Epithelial cell of alveolus of lung (primary cell): ENCODE data around the gene PGAM5. TPM values are rescaled to one million over a fixed set of nuclear protein-coding genes. Genes with fewer than 3 reads are reported as not detected.

ENCODE experiments used
- total RNA-seq: library from RNA; depleted of rRNA; stranded (reverse); fragments of >200 nt; gene quantifications from 2 replicates; pipeline ENCODE4 v1.2.1, GENCODE V29; 2015

PGAM5 gene
- total RNA-seq: 22.4 and 33.9 TPM in 2 replicates

DNA sequence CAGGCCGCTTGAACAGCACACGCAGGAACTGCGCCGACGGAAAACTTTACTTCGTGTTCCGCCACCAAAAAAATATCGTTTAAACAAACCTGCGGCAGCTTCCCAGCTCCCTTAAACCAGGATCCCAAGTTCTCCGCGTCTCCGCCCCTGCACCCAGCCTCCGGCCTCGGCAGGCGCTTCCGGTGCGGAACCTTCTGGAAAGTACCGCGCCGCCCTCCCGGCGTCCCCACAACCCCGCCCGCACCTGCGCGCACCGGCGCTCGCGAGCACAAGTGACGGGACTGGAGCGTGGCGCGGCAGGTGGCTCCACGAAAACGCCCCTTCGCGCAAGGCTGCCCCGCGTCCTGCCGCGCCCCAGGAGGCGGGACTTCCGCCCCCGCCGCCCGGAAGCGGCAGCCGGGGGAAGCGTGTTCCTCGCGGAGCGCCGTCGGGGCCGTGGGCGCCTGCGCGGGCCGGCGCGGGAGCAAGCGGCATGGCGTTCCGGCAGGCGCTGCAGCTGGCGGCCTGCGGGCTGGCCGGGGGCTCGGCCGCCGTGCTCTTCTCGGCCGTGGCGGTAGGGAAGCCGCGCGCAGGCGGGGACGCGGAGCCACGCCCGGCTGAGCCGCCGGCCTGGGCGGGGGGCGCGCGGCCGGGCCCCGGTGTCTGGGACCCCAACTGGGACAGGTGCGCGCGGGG is at the start of gene PGAM5:
PGAM5 (plus strand) TSS at position 438 of the 675 bp plus-strand sequence; CDS start at position 473, 35 bp downstream.

DNA sequence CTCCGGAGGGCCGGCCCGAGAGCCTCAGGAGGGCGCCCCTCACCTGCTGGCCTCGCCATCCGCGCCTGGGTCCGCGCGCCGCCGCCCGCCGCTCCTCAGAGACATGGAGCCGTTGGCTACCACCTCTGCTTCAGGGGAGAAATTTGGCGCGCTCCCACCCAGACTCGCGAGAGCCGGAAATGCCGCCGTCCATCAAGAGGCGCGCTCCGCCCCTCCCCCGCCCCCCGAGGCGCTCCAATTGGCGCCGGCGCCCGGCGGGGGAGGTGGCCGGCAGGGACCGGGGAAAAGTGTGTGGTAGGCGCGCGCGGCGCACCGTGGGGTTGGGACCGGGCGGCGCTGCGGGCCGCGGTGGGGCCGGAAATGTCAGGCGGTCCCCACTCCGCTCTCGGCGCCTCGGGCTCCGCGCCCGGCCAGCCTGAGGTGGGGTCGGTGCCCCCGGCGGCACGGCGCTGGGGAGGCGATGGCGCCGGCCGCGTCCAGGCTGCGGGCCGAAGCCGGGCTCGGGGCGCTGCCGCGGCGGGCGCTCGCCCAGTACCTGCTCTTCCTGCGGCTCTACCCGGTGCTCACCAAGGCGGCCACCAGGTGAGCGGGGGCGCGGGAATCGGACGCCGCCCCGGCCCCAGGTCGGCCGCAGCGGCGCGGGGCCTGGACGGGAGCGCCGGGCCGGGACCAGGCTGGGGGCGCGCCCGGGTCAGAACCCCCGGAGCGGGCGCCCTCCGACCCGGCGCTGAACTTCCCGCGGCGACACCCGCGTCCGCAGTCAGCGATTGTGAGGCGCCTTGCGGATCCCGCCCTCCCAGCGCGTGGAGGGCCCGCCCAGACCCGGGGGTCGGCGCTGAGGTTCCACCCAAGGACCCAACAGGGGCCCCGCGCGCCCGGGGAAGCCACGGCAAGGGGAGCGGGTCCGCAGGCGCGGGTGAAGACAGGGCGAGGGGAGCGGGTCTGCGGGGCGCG is 23.2 kb upstream of the PGAM5 start, which contains the start of the genes POLE and PXMP2:
POLE (minus strand) TSS at position 132 of the 954 bp plus-strand sequence; CDS start at position 105, 27 bp downstream.
PXMP2 (plus strand) TSS at position 377 of the 954 bp plus-strand sequence; CDS start at position 461, 84 bp downstream.

DNA sequence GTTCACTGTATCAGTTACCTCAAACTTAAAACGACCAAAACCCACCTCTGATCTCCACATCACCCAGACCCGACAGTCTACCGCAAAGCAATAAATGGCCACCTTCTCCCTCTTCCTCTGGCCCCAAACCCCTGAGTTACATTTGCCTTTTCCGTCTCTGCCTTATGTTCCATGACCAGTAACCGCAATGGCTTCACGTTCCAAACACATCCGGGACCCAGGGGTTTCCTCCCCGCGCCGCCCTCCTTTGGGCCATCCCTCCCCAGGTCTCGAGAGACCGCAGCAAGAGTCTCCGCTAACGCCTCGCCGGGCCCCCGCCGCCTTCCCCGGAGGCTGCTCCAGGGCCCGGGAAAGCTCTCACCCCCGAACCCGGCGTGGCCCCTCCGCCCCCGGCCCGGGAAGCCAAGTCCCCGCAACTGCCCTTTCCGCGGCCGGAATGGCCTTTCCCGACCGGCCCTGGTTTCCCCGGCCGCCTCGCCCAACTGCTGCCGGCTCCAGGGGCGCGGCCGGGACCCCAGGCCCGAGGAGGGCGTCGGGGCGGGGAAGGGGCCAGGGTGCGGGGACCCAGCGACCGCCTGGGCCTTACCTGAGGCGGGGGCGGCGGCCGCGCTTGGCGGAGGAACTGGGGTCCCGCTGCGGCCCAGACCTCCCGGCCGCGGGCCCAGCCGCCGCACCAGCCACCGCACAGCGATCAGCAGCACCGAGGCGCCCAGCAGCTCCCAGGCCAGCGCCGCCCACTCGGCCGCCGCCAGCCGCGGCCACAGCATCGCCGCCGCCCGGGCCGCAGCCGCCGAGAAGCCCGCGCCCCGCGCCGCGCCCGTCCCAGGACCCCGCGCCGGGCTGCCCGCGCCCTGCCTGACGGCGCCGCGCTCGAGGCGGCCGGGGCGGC is 50.6 kb downstream of the PGAM5 start, which contains the start of gene ANKLE2:
ANKLE2 (minus strand) TSS at position 801 of the 889 bp plus-strand sequence; CDS start at position 767, 34 bp downstream.

Other genes with a start within 250 kb of the PGAM5 start
- 7.9 and 9.2 TPM in 2 replicates for gene FBRSL1, start 220.7 kb upstream of the PGAM5 start, total RNA-seq
- gene LRCOL1, start 100.3 kb upstream of the PGAM5 start, total RNA-seq: not detected in 2 replicates
- gene P2RX2, start 92.1 kb upstream of the PGAM5 start, total RNA-seq: not detected in 2 replicates
- 11.6 and 15.4 TPM in 2 replicates for gene POLE, start 23.5 kb upstream of the PGAM5 start, total RNA-seq
- gene PXMP2, start 23.3 kb upstream of the PGAM5 start, total RNA-seq: 27.5 and 38.0 TPM in 2 replicates
- 31.9 and 55.9 TPM in 2 replicates for gene ANKLE2, start 51.0 kb downstream of the PGAM5 start, total RNA-seq
- gene GOLGA3, start 118.0 kb downstream of the PGAM5 start, total RNA-seq: 67.6 and 69.6 TPM in 2 replicates
- 22.5 and 31.2 TPM in 2 replicates for gene CHFR, start 176.8 kb downstream of the PGAM5 start, total RNA-seq
- gene ZNF605, start 245.5 kb downstream of the PGAM5 start, total RNA-seq: 1.8 and 7.9 TPM in 2 replicates